IMR-90 (cell line): ENCODE data around the gene COX8A. TPM values are rescaled to one million over a fixed set of nuclear protein-coding genes. Genes with fewer than 3 reads are reported as not detected.

Source experiments
- ATAC-seq: fragments of 200-7000 bp; cut with Tn5 transposase; 2 replicates; pipeline ENCODE4 v1.9.1; 2020; ENCODE audit warnings: low read depth, mild to moderate bottlenecking, moderate library complexity
- BruUV-seq: library from RNA; stranded (reverse); fragments of 400-500 nt; replicated peaks from 2 replicates; lab custom pipeline; 2021; lab: Mats Ljungman, UMichigan
- CTCF ChIA-PET: fragments of 300-600 bp; formaldehyde crosslinking; extraction: SDS; loops from one replicate; lab custom pipeline; 2021; ENCODE audit warnings: antibody characterized with exemption; lab: Yijun Ruan, JAX
- POLR2A ChIA-PET: fragments of 300-600 bp; sonication (Branson Sonifier 250); formaldehyde crosslinking; loops from one replicate; lab custom pipeline; 2022; ENCODE audit warnings: antibody characterized with exemption; ENCODE audit not compliant: unreplicated experiment; lab: Charles Lee
- DNase-seq: peaks from one replicate; pipeline ENCODE4 v3.0.0; 2013
- H2AFZ ChIP-seq: replicated peaks from 2 replicates; pipeline ENCODE3; 2013; ENCODE audit warnings: low read length, mild to moderate bottlenecking; ENCODE audit not compliant: poor library complexity
- H2AK5ac ChIP-seq: 2 replicates; pipeline ENCODE4 v1.6.1; 2013; ENCODE audit warnings: low read depth, low read length, inconsistent platforms
- H2AK9ac ChIP-seq: replicated peaks from 2 replicates; pipeline ENCODE3; 2013; ENCODE audit warnings: mild to moderate bottlenecking, low read depth, low read length, moderate library complexity; ENCODE audit not compliant: poor library complexity
- H2BK120ac ChIP-seq: 2 replicates; pipeline ENCODE4 v1.6.1; 2013; ENCODE audit warnings: low read depth, low read length, inconsistent platforms
- H2BK15ac ChIP-seq: 3 replicates; pipeline ENCODE4 v1.6.1; 2013; ENCODE audit warnings: low read depth, low read length, inconsistent platforms
- H2BK20ac ChIP-seq: 2 replicates; pipeline ENCODE4 v1.6.1; 2013; ENCODE audit warnings: low read depth, mild to moderate bottlenecking, inconsistent platforms, low read length, moderate library complexity
- H2BK5ac ChIP-seq: 2 replicates; pipeline ENCODE4 v1.6.1; 2013; ENCODE audit warnings: mild to moderate bottlenecking, low read depth, low read length, inconsistent platforms; ENCODE audit not compliant: poor library complexity, severe bottlenecking
- H3K14ac ChIP-seq: replicated peaks from 2 replicates; pipeline ENCODE4 v1.6.1; 2013; ENCODE audit warnings: low read depth, low read length, inconsistent platforms
- H3K18ac ChIP-seq: 2 replicates; pipeline ENCODE4 v1.6.1; 2013; ENCODE audit warnings: low read depth, low read length, control low read depth
- H3K23ac ChIP-seq: 2 replicates; pipeline ENCODE4 v1.6.1; 2013; ENCODE audit warnings: low read depth, low read length, inconsistent platforms
- H3K27ac ChIP-seq: 2 replicates; pipeline ENCODE4 v1.5.1; 2013; ENCODE audit warnings: mild to moderate bottlenecking, control low read depth, low read length; ENCODE audit not compliant: insufficient read depth
- H3K27me3 ChIP-seq: 2 replicates; pipeline ENCODE4 v1.6.1; 2013; ENCODE audit warnings: low read length; ENCODE audit not compliant: control insufficient read depth, insufficient read depth
- H3K36me3 ChIP-seq: 2 replicates; pipeline ENCODE4 v1.6.1; 2013; ENCODE audit warnings: low read length, mixed read lengths; ENCODE audit not compliant: control insufficient read depth, insufficient read depth
- H3K4ac ChIP-seq: 2 replicates; pipeline ENCODE4 v1.6.1; 2013; ENCODE audit warnings: low read depth, low read length, inconsistent platforms
- H3K4me1 ChIP-seq: 2 replicates; pipeline ENCODE4 v1.6.1; 2013; ENCODE audit warnings: low read length, mixed read lengths; ENCODE audit not compliant: control insufficient read depth, insufficient read depth
- H3K4me2 ChIP-seq: 2 replicates; pipeline ENCODE4 v1.6.1; 2013; ENCODE audit warnings: low read depth, mild to moderate bottlenecking, control low read depth, low read length, moderate library complexity
- H3K4me3 ChIP-seq: 2 replicates; pipeline ENCODE4 v1.5.1; 2013; ENCODE audit warnings: low read depth, mild to moderate bottlenecking, control low read depth, low read length, moderate library complexity; ENCODE audit not compliant: insufficient read depth
- H3K56ac ChIP-seq: 2 replicates; pipeline ENCODE4 v1.6.1; 2013; ENCODE audit warnings: low read length, inconsistent platforms; ENCODE audit not compliant: insufficient read depth; ENCODE audit errors: extremely low read depth
- H3K79me1 ChIP-seq, 2 experiments: 2 replicates each; pipeline ENCODE4 v1.6.1; 2013; ENCODE audit warnings: low read length in 2 of 2, inconsistent platforms in 1 of 2, low read depth in 1 of 2
- H3K9ac ChIP-seq: 2 replicates; pipeline ENCODE4 v1.6.1; 2013; ENCODE audit warnings: low read depth, low read length, control low read depth
- H3K9me1 ChIP-seq: 2 replicates; pipeline ENCODE4 v1.6.1; 2013; ENCODE audit warnings: low read length, inconsistent platforms; ENCODE audit not compliant: insufficient read depth
- H3K9me3 ChIP-seq: 2 replicates; pipeline ENCODE4 v1.6.1; 2013; ENCODE audit warnings: low read length; ENCODE audit not compliant: control insufficient read depth, insufficient read depth
- H4K20me1 ChIP-seq: 2 replicates; pipeline ENCODE4 v1.6.1; 2013; ENCODE audit warnings: low read length, inconsistent platforms; ENCODE audit not compliant: insufficient read depth
- H4K5ac ChIP-seq: 2 replicates; pipeline ENCODE4 v1.6.1; 2013; ENCODE audit warnings: mild to moderate bottlenecking, low read depth, low read length, control low read depth
- H4K8ac ChIP-seq, 2 experiments: 2 replicates each; pipeline ENCODE4 v1.6.1; 2013; ENCODE audit warnings: low read depth in 2 of 2, low read length in 2 of 2, control low read depth in 1 of 2, inconsistent platforms in 1 of 2
- H4K91ac ChIP-seq: 2 replicates; pipeline ENCODE4 v1.6.1; 2013; ENCODE audit warnings: low read depth, low read length, inconsistent platforms; ENCODE audit not compliant: insufficient read depth
- BHLHE40 ChIP-seq: fragments of 150-350 bp; IDR thresholded peaks from 2 replicates; pipeline ENCODE4 v1.6.1; 2016; ENCODE audit warnings: mild to moderate bottlenecking, low read depth, low read length
- CEBPB ChIP-seq: IDR thresholded peaks from 2 replicates; pipeline ENCODE4 v1.6.1; 2012; ENCODE audit warnings: low read depth, low read length, improper control_type of control experiment
- CTCF ChIP-seq: conservative IDR thresholded peaks from 2 replicates; pipeline ENCODE4 v1.5.1; 2012; ENCODE audit warnings: mild to moderate bottlenecking, low read depth, low read length, improper control_type of control experiment
- FOS ChIP-seq: fragments of 150-350 bp; IDR thresholded peaks from 2 replicates; pipeline ENCODE4 v1.6.1; 2016; ENCODE audit warnings: low read depth, low read length
- MAFK ChIP-seq: IDR thresholded peaks from 2 replicates; pipeline ENCODE4 v1.6.1; 2012; ENCODE audit warnings: low read depth, low read length, improper control_type of control experiment
- MAZ ChIP-seq: IDR thresholded peaks from 2 replicates; pipeline ENCODE4 v1.6.1; 2012; ENCODE audit warnings: low read depth, mild to moderate bottlenecking, low read length, improper control_type of control experiment, moderate library complexity, borderline replicate concordance
- MXI1 ChIP-seq: IDR thresholded peaks from 2 replicates; pipeline ENCODE4 v1.6.1; 2012; ENCODE audit warnings: low read depth, mild to moderate bottlenecking, low read length, moderate library complexity, borderline replicate concordance
- RAD21 ChIP-seq: IDR thresholded peaks from 2 replicates; pipeline ENCODE4 v1.6.1; 2012; ENCODE audit warnings: low read length, improper control_type of control experiment
- RFX5 ChIP-seq: IDR thresholded peaks from 2 replicates; pipeline ENCODE4 v1.8.0; 2012; ENCODE audit warnings: low read depth, mild to moderate bottlenecking, low read length, moderate library complexity
- SMC3 ChIP-seq: fragments of 150-350 bp; IDR thresholded peaks from 2 replicates; pipeline ENCODE4 v1.6.1; 2016; ENCODE audit warnings: low read depth, mild to moderate bottlenecking, antibody characterized with exemption, low read length, moderate library complexity
- WGBS, 2 experiments: methylation state at CpG; one replicate each; pipeline versions ENCODE4 v1.1.5 to v1.1.7; 2013; ENCODE audit warnings: missing lambda C conversion rate in 2 of 2; ENCODE audit not compliant: insufficient read length in 1 of 2; ENCODE audit errors: extremely low coverage in 2 of 2; 5-methylcytosine and 5-hydroxymethylcytosine counted together
- dilution Hi-C: fragments of 300-500 bp; cut with HindIII; formaldehyde crosslinking; loops from one replicate; pipeline ENCODE4 v1.14.3; 2018; ENCODE audit warnings: low sequenced_read_pairs; ENCODE audit not compliant: unreplicated experiment
- in situ Hi-C: fragments of 300-500 bp; cut with MboI; formaldehyde crosslinking; loops from 3 replicates; pipeline ENCODE4 v1.14.3; 2019; ENCODE audit warnings: low sequenced_read_pairs, inconsistent platforms, mixed read lengths
- intact Hi-C: fragments of 100-400 bp; cut with micrococcal nuclease; formaldehyde crosslinking; loops from 2 replicates; pipeline ENCODE4 v1.10.0; 2022
- polyA plus RNA-seq, 3 experiments: library from polyadenylated mRNA; depleted of rRNA; stranded (reverse); fragments of >200 nt; gene quantifications; 2 replicates each; pipeline ENCODE4 v1.2.3, GENCODE V29; 2012; ENCODE audit warnings: low replicate concordance in 1 of 3
- total RNA-seq: library from RNA; depleted of rRNA; stranded (reverse); fragments of >200 nt; gene quantifications from 2 replicates; pipeline ENCODE4 v1.2.3, GENCODE V29; 2012
- TF ChIP-seq, protein P1 (sequence below): fragments of 150-350 bp; IDR thresholded peaks from 2 replicates; pipeline ENCODE4 v1.6.1; 2016; ENCODE audit warnings: low read depth, mild to moderate bottlenecking, low read length, moderate library complexity, borderline replicate concordance
- TF ChIP-seq, protein P2 (sequence below): fragments of 150-350 bp; IDR thresholded peaks from 2 replicates; pipeline ENCODE4 v1.6.1; 2017; ENCODE audit warnings: mild to moderate bottlenecking, antibody characterized with exemption, low read length, low read depth

COX8A gene
- total and polyA plus RNA-seq, 2 of the 4 experiments (the other 2 are of a cell fraction): 250 to 598 TPM

GRCh38 chr11:63937713-63938478, 36.5 kb upstream of the COX8A start:
- TF ChIP-seq, protein P1, sequence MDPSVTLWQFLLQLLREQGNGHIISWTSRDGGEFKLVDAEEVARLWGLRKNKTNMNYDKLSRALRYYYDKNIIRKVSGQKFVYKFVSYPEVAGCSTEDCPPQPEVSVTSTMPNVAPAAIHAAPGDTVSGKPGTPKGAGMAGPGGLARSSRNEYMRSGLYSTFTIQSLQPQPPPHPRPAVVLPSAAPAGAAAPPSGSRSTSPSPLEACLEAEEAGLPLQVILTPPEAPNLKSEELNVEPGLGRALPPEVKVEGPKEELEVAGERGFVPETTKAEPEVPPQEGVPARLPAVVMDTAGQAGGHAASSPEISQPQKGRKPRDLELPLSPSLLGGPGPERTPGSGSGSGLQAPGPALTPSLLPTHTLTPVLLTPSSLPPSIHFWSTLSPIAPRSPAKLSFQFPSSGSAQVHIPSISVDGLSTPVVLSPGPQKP: no peak
- TF ChIP-seq MXI1 (no peak), SMC3 (no peak), CTCF (no peak), BHLHE40 (peak; percentile 53; the same call in 1 of the 2 replicates), CEBPB (no peak), FOS (no peak), RFX5 (no peak), MAFK (no peak), MAZ (no peak), RAD21 (no peak)
- TF ChIP-seq, protein P2, sequence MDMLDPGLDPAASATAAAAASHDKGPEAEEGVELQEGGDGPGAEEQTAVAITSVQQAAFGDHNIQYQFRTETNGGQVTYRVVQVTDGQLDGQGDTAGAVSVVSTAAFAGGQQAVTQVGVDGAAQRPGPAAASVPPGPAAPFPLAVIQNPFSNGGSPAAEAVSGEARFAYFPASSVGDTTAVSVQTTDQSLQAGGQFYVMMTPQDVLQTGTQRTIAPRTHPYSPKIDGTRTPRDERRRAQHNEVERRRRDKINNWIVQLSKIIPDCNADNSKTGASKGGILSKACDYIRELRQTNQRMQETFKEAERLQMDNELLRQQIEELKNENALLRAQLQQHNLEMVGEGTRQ: peak; percentile 57
- POLR2A ChIA-PET: no interaction called here

More at GRCh38 chr11:63937713-63938478, 36.5 kb upstream of the COX8A start:
- no peak overlapping the region for H3K18ac ChIP-seq
- H3K4ac ChIP-seq: no peak overlapping the region
- CTCF ChIA-PET: no interaction called here
- intact Hi-C loops (loop anchor here (2.0 kb wide), 1 partner anchor 21 kb away; the partner anchor contains the start of gene RCOR2), in situ Hi-C loops (loop anchor here (25.0 kb wide), 1 partner anchor 451 kb away; the partner anchor contains the start of gene PLAAT5), dilution Hi-C loops (no loop called here)
- H3K9ac ChIP-seq: no peak overlapping the region
- H2BK20ac ChIP-seq: peak overlapping the region; percentile 37; the same call in 1 of the 2 replicates
- peaks cover 3% of the 10 kb centered on the region; the same call in 1 of the 2 replicates for H4K20me1 ChIP-seq
- H3K27me3 ChIP-seq: no peaks in the 10 kb centered on the region
- no peak overlapping the region for H2BK120ac ChIP-seq
- H3K36me3 ChIP-seq: no peaks in the 10 kb centered on the region
- H2AK5ac ChIP-seq: no peak overlapping the region
- no peak overlapping the region for H2BK5ac ChIP-seq
- ATAC-seq (no peak), DNase-seq (no peak)
- H3K79me1 ChIP-seq: peaks cover 20 to 33% of the 10 kb centered on the region in 2 experiments
- H4K91ac ChIP-seq: no peak overlapping the region
- peak overlapping the region; percentile 84 for H3K4me2 ChIP-seq
- peak overlapping the region; percentile 98 for H2AFZ ChIP-seq
- H3K9me1 ChIP-seq: no peaks in the 10 kb centered on the region
- no TSS peak for BruUV-seq
- no peak overlapping the region for H3K23ac ChIP-seq
- H2AK9ac ChIP-seq: peak overlapping the region; percentile 37
- H3K14ac ChIP-seq: no peak overlapping the region
- H3K9me3 ChIP-seq: no peaks in the 10 kb centered on the region
- no peak overlapping the region for H3K56ac ChIP-seq
- H3K4me3 ChIP-seq: peak overlapping the region; percentile 90
- no peaks in the 10 kb centered on the region for H3K4me1 ChIP-seq
- peak overlapping the region in 1 of 2 experiments; percentile 6; a peak in 3 of 4 replicates for H4K8ac ChIP-seq
- H3K27ac ChIP-seq: no peak overlapping the region; the same call in 1 of the 2 replicates
- H4K5ac ChIP-seq: no peak overlapping the region
- WGBS, 2 experiments: 47% methylated on average over 13 of the region's 30 CpGs; no CpG with 5 or more reads in 1 of the 2 experiments
- no peak overlapping the region for H2BK15ac ChIP-seq
